Activated effector memory CD4-positive, alpha-beta T cell treated with anti-CD3 and anti-CD28 coated beads, Interleukin-2, amount 50 U/mL, for 16 hours (primary cell): ENCODE data around the gene SULT1A3.
"Not testable (repeated sequence)": the region's sequence is repeated elsewhere in the genome, so short reads cannot be mapped to it uniquely, and the experiment has no call there.

ENCODE experiments used
- DNase-seq: peaks from one replicate; pipeline ENCODE4 v3.0.0-alpha.2; 2020

Gene SULT1A3

GRCh38 chr16:30199049-30199448 lies at the start of gene SULT1A3:
Gene SULT1A3 (plus strand): TSS chr16:30199255. CDS start chr16:30200729, 1,474 bp downstream.
- not testable (repeated sequence) for DNase-seq

GRCh38 chr16:30151091-30151490 lies 48.0 kb upstream of the SULT1A3 start:
- no peak for DNase-seq

DNA sequence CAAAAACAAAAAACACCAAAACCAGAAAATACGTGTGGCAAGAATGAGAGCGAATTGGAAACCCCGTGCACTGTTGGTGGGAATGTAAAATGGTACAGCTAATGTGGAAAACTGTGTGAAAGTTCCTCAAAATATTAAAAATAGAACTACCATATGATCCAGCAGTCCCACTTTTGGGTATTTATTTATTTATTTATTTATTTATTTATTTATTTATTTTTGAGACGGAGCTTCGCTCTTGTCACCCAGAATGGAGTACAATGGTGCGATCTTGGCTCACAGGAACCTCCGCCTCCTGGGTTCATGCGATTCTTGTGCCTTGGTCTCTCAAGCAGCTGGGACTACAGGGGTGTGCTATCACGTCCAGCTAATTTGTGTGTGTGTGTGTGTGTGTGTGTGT lies 46.5 kb upstream of the SULT1A3 start:
- DNase-seq: no peak

GRCh38 chr16:30155188-30155587 lies 43.9 kb upstream of the SULT1A3 start:
- DNase-seq: no peak

GRCh38 chr16:30157214-30157613 lies 41.8 kb upstream of the SULT1A3 start:
- no peak for DNase-seq

DNA sequence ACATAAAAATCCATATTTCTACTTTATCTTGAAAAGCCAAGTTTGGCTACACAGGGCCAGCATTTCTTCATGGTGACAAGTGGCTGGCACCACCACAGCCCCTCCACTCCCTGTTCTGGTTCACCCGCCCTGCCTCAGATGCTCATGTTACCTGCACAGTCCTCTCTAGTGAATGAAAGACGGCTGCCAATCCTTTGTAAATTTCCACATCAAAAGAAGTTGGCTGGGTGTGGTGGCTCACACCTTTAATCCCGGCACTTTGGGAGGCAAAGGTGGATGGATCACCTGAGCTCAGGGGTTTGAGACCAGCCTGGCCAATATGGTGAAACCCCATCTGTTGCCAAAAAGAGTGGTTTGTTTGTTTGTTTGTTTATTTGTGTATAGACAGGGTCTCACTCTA lies 35.5 kb upstream of the SULT1A3 start:
- no peak for DNase-seq

- DNase-seq: no peak
Observed at GRCh38 chr16:30166202-30166902, 32.7 kb upstream of the SULT1A3 start.

DNA sequence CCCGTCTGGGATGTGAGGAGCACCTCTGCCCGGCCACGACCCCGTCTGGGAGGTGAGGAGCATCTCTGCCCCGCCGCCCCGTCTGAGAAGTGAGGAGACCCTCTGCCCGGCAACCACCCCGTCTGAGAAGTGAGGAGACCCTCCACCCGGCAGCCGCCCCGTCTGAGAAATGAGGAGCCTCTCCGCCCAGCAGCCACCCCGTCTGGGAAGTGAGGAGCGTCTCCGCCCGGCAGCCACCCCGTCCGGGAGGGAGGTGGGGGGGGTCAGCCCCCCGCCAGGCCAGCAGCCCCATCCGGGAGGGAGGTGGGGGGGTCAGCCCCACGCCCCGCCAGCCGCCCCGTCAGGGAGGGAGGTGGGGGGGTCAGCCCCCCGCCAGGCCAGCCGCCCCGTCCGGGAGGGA lies 30.3 kb upstream of the SULT1A3 start:
- not testable (repeated sequence) for DNase-seq

- not testable (repeated sequence) for DNase-seq
Observed at GRCh38 chr16:30169416-30169815, 29.6 kb upstream of the SULT1A3 start.

GRCh38 chr16:30170145-30170544 lies 28.9 kb upstream of the SULT1A3 start:
- DNase-seq: not testable (repeated sequence)

DNA sequence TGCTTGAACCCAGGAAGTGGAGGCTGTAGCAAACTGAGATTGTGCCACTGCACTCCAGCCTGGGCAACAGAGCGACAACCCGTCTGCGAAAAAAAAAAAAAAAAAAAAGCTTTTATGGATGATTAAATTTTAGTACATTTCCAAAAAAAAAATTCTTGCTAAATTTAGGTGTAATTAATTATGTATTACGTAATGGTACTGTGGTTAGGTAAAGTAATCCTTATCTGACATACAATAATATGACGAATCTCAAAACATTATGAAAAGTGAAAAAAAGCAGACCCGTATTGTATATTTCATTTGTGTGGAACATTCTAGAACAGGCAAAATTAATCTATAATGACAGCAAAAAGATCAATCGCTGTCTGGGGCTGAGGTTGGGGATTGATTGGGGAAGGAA lies 26.0 kb upstream of the SULT1A3 start:
- DNase-seq: no peak

DNA sequence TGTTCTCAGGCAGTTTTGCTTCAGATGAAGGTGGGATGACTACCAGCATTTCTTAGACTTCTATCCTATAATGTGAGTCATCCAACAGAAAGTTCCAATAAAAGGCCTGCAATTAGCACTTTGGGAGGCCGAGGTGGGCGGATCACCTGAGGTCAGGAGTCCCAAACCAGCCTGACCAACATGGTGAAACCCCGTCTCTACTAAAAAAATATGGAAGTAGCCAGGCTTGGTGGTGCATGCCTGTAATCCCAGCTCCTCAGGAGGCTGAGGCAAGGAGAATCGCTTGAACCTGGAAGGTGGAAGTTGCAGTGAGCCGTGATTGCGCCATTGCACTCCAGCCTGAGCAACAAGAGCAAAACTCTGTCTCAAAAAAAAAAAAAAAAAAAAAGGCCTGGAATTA lies 22.2 kb upstream of the SULT1A3 start:
- DNase-seq: not testable (repeated sequence)

- DNase-seq: no peak
Observed at GRCh38 chr16:30179195-30179594, 19.9 kb upstream of the SULT1A3 start.

- no peak for DNase-seq
Observed at GRCh38 chr16:30179931-30180330, 19.1 kb upstream of the SULT1A3 start.

GRCh38 chr16:30180741-30181140 lies 18.3 kb upstream of the SULT1A3 start:
- DNase-seq: no peak

DNA sequence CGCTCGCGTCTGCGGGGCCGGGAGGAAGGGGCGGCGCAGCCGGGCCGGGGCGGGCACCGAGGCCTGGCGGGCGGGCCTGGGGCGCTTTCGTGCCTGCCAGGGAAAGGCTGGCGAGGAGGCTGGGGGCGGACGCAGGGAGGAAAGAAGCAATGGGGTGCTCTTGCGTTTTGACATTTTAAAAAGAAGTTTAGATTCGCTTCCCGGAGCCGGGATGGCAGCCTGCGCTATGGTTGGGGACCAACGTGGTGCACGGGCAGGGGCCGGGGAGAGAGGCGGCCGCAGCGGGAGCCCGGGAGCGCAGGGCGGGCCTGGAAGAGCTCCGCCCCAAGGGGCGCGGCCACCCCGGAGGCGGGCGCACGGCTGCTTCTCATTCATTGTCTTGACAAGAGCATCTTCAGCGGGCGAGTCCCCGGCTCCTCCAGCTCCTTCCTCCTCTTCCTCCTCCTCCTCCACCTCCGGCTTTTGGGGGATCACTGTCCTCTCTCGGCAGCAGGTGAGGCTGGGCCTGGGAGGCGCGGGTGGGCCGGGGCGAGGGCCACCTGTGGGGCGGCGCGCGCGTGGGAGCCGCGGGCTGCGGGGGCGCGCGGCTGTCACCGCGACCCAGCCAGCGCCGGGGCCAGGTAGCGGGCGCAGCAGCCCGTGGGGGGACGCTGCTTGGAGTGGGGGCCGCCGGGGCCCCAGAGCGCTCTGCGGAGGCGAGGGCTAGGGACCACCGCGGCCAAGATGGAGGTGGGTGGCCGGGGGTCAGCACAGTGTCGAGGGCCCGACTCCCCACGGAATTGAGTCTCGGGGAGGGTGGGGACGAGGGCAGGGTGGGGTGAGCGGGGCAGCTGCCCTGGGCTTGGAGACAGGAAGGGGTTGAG lies 15.6 kb upstream of the SULT1A3 start, which contains the start of gene CORO1A:
CORO1A (plus strand) TSS at position 370 of the 863 bp plus-strand sequence. CDS start 1,608 bp downstream, outside the sequence.
- DNase-seq: peak; percentile 94

GRCh38 chr16:30184096-30184890 lies 14.8 kb upstream of the SULT1A3 start:
- DNase-seq: peak; percentile 89

DNA sequence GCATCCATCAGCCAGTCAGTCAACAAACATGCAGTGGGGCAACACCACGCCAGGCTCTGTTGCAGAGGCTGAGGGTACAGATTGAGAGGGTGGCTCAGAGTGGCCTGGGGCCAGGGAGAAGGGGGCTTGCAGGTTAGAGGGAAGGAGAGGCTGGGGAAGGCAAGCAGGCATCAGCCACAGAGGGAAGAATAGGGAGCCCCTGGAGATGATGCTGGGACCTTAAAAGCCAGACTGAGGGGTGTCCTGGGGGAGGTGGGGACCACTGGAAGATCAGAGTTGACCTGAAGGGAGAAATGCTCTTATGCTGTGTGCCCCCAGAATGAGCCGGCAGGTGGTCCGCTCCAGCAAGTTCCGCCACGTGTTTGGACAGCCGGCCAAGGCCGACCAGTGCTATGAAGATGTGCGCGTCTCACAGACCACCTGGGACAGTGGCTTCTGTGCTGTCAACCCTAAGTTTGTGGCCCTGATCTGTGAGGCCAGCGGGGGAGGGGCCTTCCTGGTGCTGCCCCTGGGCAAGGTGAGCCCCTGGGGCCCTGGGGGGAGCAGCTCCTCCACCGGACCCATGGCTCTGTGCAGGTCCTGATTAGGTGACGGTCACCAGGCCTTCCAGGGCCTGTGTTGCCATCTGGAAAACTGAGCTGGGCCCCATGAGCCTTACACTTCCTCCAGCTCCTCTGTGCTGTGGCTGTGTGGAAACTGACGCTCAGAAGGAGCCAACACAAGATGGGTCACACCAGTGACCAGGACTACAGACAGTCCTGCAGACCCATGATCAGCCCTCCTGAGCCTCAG lies 14.0 kb upstream of the SULT1A3 start:
- DNase-seq: no peak

- DNase-seq: peak; percentile 92
Observed at GRCh38 chr16:30185683-30186421, 13.2 kb upstream of the SULT1A3 start.

GRCh38 chr16:30186444-30186781 lies 12.6 kb upstream of the SULT1A3 start:
- no peak for DNase-seq

- DNase-seq: peak; percentile 95
Observed at GRCh38 chr16:30186782-30187555, 12.1 kb upstream of the SULT1A3 start.
